Stimulated activated CD4-positive, alpha-beta T cell treated with anti-CD3 and anti-CD28 coated beads, Interleukin-4, amount 100 ng/mL, for 48 hours (primary cell): ENCODE results near the gene RAD51AP1.
A peak's percentile ranks its signal among the peaks of the same experiment; 100 is the strongest.
"Not testable (repeated sequence)": the region's sequence is repeated elsewhere in the genome, so short reads cannot be mapped to it uniquely, and the experiment has no call there.

Experiments used
- DNase-seq, 2 donors: peaks; one replicate each; pipeline ENCODE4 v3.0.0-alpha.2; 2020; ENCODE audit warnings: low read depth in 2 of 2

RAD51AP1 gene

GRCh38 chr12:4538207-4539160 is at the start of gene RAD51AP1:
TSS of gene RAD51AP1 (plus strand) at chr12:4538890. CDS start at chr12:4538940, 50 bp downstream.
- peak; percentile 85 to 91 for DNase-seq

- no peak for DNase-seq
Observed at GRCh38 chr12:4489556-4489955, 49.1 kb upstream of the RAD51AP1 start.

GRCh38 chr12:4490973-4491372 is 47.7 kb upstream of the RAD51AP1 start:
- no peak for DNase-seq

GRCh38 chr12:4496145-4496838 is 42.4 kb upstream of the RAD51AP1 start:
- DNase-seq = no peak

GRCh38 chr12:4499186-4499585 is 39.5 kb upstream of the RAD51AP1 start:
- DNase-seq = no peak

GRCh38 chr12:4505376-4505986 is 33.2 kb upstream of the RAD51AP1 start:
- no peak for DNase-seq

GRCh38 chr12:4506430-4506829 is 32.3 kb upstream of the RAD51AP1 start:
- no peak for DNase-seq

GRCh38 chr12:4506870-4507269 is 31.8 kb upstream of the RAD51AP1 start:
- DNase-seq = no peak

GRCh38 chr12:4508503-4508902 is 30.2 kb upstream of the RAD51AP1 start:
- DNase-seq = not testable (repeated sequence)

- not testable (repeated sequence) for DNase-seq
Observed at GRCh38 chr12:4509269-4509668, 29.4 kb upstream of the RAD51AP1 start.

GRCh38 chr12:4518106-4518728 is 20.5 kb upstream of the RAD51AP1 start:
- DNase-seq = no peak

GRCh38 chr12:4523443-4523842 is 15.2 kb upstream of the RAD51AP1 start:
- DNase-seq = not testable (repeated sequence)

GRCh38 chr12:4526923-4527546 is 11.7 kb upstream of the RAD51AP1 start:
- DNase-seq = no peak

- DNase-seq = no peak
Observed at GRCh38 chr12:4530160-4530559, 8.5 kb upstream of the RAD51AP1 start.

GRCh38 chr12:4530982-4531586 is 7.6 kb upstream of the RAD51AP1 start:
- DNase-seq = no peak

- no peak for DNase-seq
Observed at GRCh38 chr12:4535092-4535491, 3.6 kb upstream of the RAD51AP1 start.

- DNase-seq = no peak
Observed at GRCh38 chr12:4535871-4536270, 2.8 kb upstream of the RAD51AP1 start.

- no peak for DNase-seq
Observed at GRCh38 chr12:4539167-4539870, 629 bp downstream of the RAD51AP1 start.

GRCh38 chr12:4540170-4540569 is 1.5 kb downstream of the RAD51AP1 start:
- DNase-seq = no peak

- DNase-seq = no peak
Observed at GRCh38 chr12:4540638-4541037, 1.9 kb downstream of the RAD51AP1 start.
